ENCODE data around the gene IL17RB.

The IL17RB gene

GRCh38 chr3:53813229-53813628, 33.1 kb upstream of the IL17RB start:
- no peak for DNase-seq

- DNase-seq = no peak
Observed at GRCh38 chr3:53813876-53814275, 32.5 kb upstream of the IL17RB start.

- DNase-seq = no peak
Observed at GRCh38 chr3:53815067-53815466, 31.3 kb upstream of the IL17RB start.

DNA sequence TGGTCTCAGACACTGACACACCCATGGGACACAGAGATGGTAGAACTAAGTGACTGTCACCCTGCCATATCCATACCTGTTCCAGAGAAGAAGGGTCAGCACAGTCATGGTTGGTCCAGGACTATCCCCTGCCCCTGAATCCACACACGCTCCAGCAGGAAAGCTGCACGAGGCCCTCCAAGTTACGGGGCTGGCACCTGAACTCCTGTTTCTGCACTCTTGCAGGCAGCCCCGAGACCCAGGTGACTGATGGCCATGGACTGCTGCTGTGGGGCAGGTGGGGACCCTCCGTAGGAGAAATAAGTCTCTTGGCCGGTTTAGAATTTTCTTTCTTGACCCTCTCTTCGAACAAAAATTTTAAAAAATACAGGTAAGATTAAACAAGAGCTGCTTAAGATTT, 30.7 kb upstream of the IL17RB start:
- DNase-seq = no peak

GRCh38 chr3:53816425-53816824, 29.9 kb upstream of the IL17RB start:
- DNase-seq = no peak

- DNase-seq = no peak
Observed at GRCh38 chr3:53817211-53817610, 29.2 kb upstream of the IL17RB start.

- DNase-seq = no peak
Observed at GRCh38 chr3:53817809-53818208, 28.6 kb upstream of the IL17RB start.

DNA sequence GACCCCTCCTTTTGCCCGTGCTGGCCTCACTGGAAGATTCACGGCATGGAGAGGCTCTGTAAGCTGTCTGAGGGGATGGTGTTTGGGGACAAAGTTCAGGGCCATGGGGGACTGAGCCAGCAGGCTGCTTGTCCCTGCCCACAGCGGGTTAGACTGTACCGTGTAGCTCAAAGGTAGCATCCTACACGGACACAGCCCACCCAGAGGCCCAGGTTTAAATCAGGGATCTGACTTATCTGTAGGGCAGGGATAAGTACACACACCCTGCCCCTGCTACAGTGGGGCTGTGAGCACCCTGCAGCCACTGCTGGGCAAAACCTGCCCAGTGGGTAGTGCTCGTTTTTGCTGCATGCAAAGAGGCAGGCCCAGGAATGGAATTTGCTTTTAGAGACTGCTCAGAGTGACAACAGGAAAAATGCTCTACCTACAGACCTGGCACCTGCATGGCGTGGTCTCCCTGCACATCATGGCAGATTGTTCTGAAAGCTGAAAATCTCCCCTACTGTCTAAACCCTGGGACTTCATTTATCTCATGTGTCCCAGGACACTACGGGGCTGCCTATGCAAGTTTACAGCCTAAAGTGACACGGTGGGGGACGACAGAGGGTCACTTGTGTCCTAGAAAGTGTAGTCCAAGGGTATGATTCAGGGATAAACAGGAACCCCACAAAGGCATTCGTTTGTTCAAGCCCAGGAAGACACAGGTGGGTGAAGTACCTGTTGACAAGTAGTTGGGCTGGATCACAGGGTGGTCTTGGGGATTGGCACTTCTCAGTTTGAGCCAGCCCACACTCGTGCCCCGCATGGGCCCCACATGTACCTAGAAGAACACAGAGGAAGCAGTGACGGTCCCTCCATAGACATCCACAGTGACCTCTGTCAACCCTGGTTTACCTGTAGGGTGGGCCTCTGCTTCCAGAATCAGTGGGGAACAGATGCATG, 27.9 kb upstream of the IL17RB start:
- DNase-seq = no peak

DNA sequence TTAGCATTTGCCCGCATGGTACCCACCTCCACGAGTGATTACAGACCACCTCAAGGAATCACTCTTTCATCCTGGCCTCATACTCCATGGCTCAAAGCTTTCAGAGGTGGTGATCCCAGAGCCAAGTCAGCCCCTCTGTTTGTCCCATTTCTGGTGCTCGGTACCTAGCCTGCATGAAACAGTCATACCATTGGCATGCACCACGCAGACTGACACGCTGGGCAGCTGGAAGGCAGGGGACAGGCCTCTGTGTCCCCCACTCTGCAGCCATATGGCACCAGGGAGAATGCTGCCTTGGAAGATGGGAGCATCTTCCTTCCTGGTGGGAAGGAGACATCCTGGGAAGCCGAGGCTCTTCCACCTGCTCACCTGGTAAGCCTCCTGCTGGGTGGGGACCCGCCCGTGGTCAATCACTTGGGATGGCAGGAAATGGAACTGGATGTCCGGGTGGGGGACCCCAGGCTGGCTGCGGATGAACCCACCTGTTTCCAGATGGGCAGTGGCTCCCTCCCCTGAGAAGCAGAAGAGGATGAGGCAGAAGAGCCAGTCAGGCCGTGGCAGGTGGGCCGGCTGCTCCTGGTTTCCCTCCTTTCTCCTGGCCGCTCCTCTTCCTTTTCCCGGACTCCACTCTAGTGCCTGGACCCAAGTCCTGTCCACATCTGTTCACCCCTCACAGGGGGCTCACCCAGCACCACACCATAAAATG, 27.1 kb upstream of the IL17RB start:
- DNase-seq = no peak

- no peak for DNase-seq
Observed at GRCh38 chr3:53820084-53820483, 26.3 kb upstream of the IL17RB start.

DNA sequence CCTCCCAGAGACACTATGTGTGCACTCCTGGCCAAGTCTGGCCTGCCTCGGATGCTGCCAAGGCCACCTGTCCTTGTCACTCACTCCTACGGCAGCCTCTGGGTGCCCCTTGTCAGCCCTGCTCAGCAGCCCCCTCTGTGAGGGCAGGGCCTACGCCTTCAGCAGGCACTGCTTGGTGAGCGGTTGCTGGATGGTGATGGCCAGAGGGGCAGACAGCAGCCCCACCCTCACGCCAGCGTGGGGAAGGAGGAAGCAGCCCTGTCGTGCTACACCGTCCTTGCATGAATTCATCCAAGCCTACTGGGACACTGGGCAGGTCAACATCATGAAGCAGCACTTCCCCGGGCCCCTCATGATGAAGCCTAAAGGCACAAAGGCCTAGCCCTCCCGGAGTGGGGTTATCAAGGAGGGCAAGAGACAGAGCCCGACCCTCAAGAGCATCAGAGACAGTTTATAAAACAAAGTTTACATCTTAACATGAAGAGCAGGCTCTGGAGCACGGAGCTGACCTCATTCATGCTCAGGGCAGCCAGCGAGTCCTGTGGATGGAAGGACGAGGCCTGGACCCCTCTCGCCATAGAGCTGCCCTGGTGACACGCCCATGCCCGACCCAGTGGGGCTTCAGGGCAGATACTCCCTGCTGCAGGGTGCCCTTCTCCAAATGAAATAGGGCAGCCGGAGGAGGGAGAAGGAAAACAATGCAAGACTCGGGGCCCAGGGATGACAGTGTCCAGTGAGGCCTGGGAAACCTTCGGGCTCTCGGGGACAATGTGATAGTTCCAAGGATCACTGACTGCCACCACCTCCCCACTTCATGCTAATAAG, 25.4 kb upstream of the IL17RB start:
- DNase-seq = no peak

DNA sequence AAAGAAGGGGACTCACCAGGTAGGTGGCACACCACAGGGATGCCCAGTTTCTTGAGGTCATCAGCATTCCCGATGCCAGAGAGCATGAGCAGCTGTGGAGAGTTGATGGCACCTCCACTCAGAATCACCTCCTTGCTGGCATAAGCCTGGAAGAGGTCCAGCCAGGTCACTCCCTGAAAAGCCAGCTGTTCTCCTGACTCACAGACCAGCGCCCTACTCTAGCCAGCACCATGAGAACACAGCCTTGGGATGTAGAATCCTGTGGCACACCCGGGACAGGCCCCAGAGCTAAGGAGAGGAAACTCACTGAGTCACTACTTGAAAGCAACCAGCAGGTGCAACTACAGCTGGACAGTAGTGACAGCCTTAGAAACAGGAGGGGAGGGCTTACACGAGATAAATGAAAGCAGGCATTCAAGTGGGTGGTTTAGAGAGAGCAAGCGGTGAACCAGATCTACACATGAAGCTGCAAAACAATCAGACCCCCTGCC, 24.7 kb upstream of the IL17RB start:
- DNase-seq = peak; percentile 28

DNA sequence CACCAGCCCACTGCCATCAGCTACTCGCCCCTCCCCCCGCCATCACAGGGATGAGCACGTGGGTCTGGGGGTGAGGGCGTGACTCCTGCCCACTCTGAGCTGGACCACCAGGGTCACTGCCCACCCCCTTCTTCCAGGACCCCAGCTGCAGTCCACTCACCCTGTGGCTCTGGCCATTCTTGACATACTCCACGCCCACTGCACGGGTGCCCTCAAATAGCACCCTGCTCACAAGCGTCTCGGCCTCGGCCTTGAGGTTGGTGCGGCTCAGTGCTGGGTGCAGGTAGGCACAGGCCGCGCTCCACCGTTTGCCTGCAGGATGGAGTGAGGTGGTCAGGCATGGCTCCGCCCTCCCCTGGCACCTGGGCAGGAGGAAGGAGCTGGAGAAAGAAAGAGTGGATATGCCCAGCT, 24.0 kb upstream of the IL17RB start:
- no peak for DNase-seq

DNA sequence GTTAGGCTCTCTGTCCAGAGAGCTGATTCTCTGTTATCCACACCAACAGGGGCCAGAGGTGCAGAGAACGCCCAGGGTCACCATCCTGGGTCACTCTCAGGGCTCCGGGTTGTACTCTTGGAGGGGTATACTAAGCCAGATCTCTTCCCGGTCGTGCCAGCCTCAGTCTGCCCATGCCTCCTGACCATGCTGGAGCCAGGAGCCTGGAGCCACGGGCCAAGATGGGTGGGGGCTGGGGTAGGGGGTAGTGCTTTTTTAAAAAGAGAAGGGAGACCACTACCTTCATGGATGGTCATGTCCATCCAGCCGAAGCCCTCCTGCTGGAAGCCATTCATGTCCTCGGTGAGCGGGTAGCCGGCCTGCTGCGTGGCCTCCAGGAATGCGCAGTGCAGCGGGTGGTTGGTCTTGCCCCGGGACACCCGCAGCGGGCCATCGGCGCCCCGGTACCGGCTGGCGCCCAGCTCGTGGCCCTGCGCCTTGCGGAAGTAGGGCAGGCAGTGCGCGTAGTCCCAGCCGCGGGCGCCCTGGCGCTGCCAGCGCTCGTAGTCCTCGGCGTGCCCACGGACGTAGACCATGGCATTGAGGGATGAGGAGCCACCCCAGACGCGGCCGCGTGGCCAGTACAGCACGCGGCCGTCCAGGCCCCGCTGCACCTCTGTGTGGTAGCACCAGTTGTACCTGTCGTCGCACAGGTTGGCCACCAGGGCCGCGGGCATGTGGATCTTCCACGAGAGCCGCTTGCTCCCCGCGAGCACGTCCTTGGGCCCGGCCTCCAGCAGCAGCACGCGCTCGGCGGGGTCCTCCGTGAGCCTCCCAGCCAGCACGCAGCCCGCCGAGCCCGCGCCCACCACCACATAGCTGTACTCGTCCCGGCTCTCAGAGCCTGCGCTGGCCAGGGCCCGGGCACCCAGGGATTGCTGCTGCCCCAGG, 23.1 kb upstream of the IL17RB start:
- no peak for DNase-seq

DNA sequence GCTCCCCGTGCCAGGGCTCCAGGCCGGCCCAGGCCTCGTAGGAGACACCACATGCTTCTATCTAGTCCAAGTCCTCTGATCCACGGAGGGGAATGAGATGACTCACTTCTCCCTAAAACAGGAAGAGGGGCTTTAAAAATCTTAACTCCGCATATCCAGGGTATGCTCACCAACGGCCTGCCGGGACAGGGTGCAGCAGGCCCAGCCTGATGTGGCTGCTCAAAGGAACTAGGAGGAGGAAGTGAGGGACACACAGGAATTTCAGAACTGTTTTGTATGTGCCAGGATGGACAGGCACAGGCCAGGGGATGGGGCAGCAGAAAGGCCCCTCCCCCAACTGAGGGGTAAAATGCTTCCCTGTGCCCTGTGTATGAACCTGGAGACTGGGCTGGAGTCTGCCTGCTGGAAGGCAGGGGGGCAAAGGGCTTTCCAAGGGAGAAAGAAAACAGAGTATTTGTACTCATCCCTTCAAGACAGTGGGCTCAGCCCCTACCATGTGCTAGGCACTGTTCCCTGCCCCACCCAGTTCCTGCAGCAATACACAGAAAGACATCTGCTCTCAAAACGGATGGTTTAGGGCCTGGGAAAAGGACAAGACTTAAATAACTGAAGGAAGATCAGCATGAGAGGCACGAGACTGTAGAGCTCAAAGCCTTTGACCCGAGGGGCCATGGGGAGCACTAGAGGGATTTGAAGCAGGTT, 22.3 kb upstream of the IL17RB start:
- DNase-seq = no peak

DNA sequence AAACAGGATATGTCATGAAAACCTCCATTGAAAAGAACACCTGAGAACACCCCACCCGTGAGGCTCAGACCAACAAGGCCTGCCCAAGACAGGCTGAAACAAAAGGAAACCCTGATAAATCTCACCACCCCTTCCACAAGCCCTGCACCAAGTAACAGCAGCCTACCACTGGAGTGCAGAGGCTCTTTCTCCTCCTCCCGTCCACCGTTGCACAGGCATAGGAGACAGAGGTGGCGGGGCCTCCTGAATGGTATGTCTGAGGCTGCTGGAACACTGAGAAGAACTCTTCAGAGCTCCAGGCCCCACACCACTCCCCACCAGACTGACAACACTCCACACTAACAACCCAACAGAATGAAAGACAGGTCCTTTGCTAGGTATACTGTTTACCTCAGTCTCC, 21.6 kb upstream of the IL17RB start:
- no peak for DNase-seq

- no peak for DNase-seq
Observed at GRCh38 chr3:53826048-53826447, 20.3 kb upstream of the IL17RB start.

DNA sequence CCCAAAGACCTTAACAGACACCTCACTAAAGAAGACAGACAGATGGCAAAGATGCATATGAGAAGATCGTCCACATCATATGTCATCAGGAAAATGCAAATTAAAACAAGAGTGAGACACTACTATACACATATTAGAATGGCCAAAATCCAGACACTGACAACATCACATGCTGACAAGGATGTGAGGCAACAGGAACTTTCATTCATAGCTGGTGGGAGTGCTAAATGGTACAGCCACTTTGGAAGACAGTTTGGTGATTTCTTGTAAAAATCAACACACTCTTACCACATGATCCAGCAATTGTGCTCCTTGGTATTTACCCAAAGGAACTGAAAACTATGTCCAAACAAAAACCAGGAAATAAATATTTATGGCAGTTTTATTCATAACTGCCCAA, 17.8 kb upstream of the IL17RB start:
- DNase-seq = no peak

DNA sequence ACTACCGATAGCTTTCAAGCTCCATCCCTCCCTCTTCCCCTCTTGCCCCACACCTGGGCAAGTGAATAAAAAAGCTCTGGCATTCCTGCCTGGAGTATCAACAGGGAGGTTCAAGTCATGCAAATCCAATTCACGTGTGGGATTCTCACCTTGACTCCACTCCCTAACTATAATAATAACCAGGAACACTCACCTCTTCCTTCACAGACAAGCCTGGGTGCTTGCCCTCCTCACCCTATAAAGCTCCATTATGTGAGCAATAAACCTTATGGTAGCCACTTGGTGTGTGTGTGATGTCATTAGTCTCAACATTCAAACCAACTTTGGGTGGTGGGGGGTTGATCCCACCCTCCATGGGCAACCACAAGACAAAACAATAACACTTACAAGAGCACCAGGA, 16.8 kb upstream of the IL17RB start:
- DNase-seq = no peak

- DNase-seq = no peak
Observed at GRCh38 chr3:53830944-53831343, 15.4 kb upstream of the IL17RB start.

GRCh38 chr3:53833053-53833645, 13.2 kb upstream of the IL17RB start:
- no peak for DNase-seq

All from DMS79 treated with DMSO at 0.1 percent for 48 hours (cell line).